Osteoblast (primary cell): ENCODE results near the gene TPPP. TPM values are rescaled to one million over a fixed set of nuclear protein-coding genes. Genes with fewer than 3 reads are reported as not detected.

ENCODE experiments used
- DNase-seq: peaks from one replicate; pipeline ENCODE4 v3.0.0; 2011; ENCODE audit warnings: low spot score, mixed read lengths; ENCODE audit not compliant: insufficient read length; ENCODE audit errors: missing footprints
- H2AFZ ChIP-seq: 2 replicates; pipeline ENCODE4 v1.6.0; 2011; ENCODE audit warnings: mild to moderate bottlenecking, low read length
- H3K27ac ChIP-seq: 2 replicates; pipeline ENCODE4 v1.5.1; 2011; ENCODE audit warnings: mild to moderate bottlenecking, low read depth, low read length, moderate library complexity
- H3K27me3 ChIP-seq: 2 replicates; pipeline ENCODE4 v1.6.0; 2012; ENCODE audit warnings: mild to moderate bottlenecking, control low read depth, inconsistent platforms, low read length, moderate library complexity; ENCODE audit not compliant: insufficient read depth
- H3K36me3 ChIP-seq: 2 replicates; pipeline ENCODE4 v1.5.1; 2011; ENCODE audit warnings: mild to moderate bottlenecking, low read length, control low read depth, moderate library complexity; ENCODE audit not compliant: insufficient read depth
- H3K4me1 ChIP-seq: 2 replicates; pipeline ENCODE4 v1.5.1; 2011; ENCODE audit warnings: mild to moderate bottlenecking, low read length, control low read depth, moderate library complexity; ENCODE audit not compliant: insufficient read depth
- H3K4me2 ChIP-seq: 2 replicates; pipeline ENCODE4 v1.6.0; 2011; ENCODE audit warnings: mild to moderate bottlenecking, low read length; ENCODE audit not compliant: insufficient read depth
- H3K4me3 ChIP-seq: fragments of 200-600 bp; sonication (generic); 3 replicates; pipeline ENCODE4 v1.5.1; 2012; ENCODE audit warnings: mild to moderate bottlenecking, low read length, inconsistent platforms; ENCODE audit not compliant: insufficient read depth
- H3K79me2 ChIP-seq: 2 replicates; pipeline ENCODE4 v1.6.0; 2012; ENCODE audit warnings: mild to moderate bottlenecking, low read length, control low read depth, inconsistent platforms; ENCODE audit not compliant: insufficient read depth
- H3K9me3 ChIP-seq: 2 replicates; pipeline ENCODE4 v1.5.1; 2011; ENCODE audit warnings: low read depth, low read length, control low read depth
- H4K20me1 ChIP-seq: 2 replicates; pipeline ENCODE4 v1.6.0; 2012; ENCODE audit warnings: mild to moderate bottlenecking, low read length, control low read depth; ENCODE audit not compliant: insufficient read depth
- total RNA-seq: library from RNA; depleted of rRNA; stranded (reverse); fragments of >200 nt; gene quantifications from 2 replicates; pipeline ENCODE4 v1.2.3, GENCODE V29; 2012
- TF ChIP-seq, protein P1 (sequence below): IDR thresholded peaks from 2 replicates; pipeline ENCODE4 v1.5.1; 2011; ENCODE audit warnings: mild to moderate bottlenecking, low read depth, low read length, moderate library complexity; ENCODE audit errors: extremely low read depth

TPPP gene
- total RNA-seq, 1 donor, result not detected

DNA sequence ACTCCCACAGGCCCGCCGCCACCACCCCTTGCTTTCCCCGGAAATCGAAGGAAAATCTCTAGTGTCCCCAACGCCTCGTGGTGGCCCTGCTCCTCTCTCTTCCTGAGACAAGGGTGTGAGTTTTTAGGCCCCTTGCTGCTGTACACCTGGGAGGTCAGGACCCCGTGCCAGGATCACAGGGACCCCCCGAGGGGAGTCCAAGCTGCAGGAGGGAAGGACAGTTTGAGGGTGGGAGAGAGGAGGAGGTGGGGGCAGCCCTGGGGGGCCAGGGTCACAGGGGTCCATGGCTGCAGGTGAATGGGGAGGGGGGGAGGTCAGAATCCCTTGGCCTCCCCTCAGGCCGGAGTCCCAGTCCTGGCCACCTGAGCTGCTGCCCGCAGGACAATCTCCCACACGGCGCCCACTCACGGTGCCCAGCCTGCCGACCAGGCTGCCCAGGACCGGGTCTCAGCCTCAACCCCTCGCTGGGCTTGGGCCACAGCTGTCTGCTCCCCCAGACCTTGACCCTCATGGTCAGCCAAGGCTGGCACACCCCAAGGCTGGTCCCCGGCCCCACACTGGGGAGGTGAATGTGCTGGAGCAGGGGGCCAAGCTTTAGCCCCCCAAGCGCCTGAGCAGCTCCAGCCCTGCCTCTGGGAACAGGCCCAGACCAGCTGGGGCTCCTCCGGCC lies 19.9 kb downstream of the TPPP start:
- Histone ChIP-seq H3K79me2 (no peaks in the 10 kb centered on the region), H3K27ac (peak overlapping the region; percentile 32), H4K20me1 (no peaks in the 10 kb centered on the region), H3K4me1 (peaks cover 11% of the 10 kb centered on the region), H3K4me3 (no peak overlapping the region), H3K9me3 (no peaks in the 10 kb centered on the region), H2AFZ (no peak overlapping the region), H3K36me3 (no peaks in the 10 kb centered on the region), H3K4me2 (peak overlapping the region; percentile 40), H3K27me3 (peaks cover 37% of the 10 kb centered on the region)
- DNase-seq, result peak; percentile 82
- TF ChIP-seq, protein P1, sequence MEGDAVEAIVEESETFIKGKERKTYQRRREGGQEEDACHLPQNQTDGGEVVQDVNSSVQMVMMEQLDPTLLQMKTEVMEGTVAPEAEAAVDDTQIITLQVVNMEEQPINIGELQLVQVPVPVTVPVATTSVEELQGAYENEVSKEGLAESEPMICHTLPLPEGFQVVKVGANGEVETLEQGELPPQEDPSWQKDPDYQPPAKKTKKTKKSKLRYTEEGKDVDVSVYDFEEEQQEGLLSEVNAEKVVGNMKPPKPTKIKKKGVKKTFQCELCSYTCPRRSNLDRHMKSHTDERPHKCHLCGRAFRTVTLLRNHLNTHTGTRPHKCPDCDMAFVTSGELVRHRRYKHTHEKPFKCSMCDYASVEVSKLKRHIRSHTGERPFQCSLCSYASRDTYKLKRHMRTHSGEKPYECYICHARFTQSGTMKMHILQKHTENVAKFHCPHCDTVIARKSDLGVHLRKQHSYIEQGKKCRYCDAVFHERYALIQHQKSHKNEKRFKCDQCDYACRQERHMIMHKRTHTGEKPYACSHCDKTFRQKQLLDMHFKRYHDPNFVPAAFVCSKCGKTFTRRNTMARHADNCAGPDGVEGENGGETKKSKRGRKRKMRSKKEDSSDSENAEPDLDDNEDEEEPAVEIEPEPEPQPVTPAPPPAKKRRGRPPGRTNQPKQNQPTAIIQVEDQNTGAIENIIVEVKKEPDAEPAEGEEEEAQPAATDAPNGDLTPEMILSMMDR, result no peak

DNA sequence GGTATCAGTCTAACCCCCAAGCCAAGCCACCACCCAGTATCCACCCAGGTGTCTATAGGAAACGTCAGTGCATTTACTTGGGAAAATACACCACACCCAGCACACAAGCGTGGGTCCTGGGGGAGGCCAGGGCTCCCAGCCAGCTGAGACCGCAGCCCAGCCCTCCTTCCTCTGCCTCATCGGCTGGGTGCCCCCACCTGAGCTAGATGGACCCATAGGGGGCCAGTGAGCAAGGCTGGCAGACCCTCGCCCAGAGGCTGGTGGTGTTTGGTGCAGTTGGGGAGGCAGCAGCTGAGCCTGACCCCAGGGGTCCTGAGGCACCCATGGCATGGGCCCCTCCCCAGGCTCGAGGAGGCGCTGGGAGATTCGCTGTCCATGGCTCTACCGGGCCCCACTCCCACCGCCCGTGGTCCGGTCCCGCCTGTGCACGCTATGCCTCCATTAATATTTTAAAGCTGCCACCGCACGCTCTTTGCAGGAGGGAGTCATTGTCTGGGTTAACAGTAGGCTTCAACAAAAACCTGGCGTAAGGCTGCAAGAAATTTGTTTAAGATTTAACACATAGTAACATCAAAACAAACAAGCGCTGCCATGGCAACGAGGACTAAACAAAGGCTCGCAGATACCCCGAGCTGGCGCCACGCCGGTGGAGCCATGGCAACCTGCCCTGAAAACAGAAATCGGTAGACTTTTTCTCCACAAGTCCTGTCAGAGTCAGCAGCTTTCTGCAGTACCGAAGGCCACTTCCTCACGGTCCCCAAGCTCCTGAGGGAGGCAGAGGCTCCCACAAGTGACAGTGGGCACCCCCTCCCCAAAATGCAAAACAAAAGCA lies 20.6 kb downstream of the TPPP start:
- Histone ChIP-seq H3K4me1 (peaks cover 11% of the 10 kb centered on the region), H3K4me2 (peak overlapping the region; percentile 40), H3K9me3 (no peaks in the 10 kb centered on the region), H4K20me1 (no peaks in the 10 kb centered on the region), H3K27me3 (peaks cover 37% of the 10 kb centered on the region), H3K4me3 (no peak overlapping the region), H3K27ac (peak overlapping the region; percentile 60), H2AFZ (no peak overlapping the region), H3K36me3 (no peaks in the 10 kb centered on the region), H3K79me2 (no peaks in the 10 kb centered on the region)
- DNase-seq, result peak; percentile 97
- TF ChIP-seq, protein P1, result no peak

DNA sequence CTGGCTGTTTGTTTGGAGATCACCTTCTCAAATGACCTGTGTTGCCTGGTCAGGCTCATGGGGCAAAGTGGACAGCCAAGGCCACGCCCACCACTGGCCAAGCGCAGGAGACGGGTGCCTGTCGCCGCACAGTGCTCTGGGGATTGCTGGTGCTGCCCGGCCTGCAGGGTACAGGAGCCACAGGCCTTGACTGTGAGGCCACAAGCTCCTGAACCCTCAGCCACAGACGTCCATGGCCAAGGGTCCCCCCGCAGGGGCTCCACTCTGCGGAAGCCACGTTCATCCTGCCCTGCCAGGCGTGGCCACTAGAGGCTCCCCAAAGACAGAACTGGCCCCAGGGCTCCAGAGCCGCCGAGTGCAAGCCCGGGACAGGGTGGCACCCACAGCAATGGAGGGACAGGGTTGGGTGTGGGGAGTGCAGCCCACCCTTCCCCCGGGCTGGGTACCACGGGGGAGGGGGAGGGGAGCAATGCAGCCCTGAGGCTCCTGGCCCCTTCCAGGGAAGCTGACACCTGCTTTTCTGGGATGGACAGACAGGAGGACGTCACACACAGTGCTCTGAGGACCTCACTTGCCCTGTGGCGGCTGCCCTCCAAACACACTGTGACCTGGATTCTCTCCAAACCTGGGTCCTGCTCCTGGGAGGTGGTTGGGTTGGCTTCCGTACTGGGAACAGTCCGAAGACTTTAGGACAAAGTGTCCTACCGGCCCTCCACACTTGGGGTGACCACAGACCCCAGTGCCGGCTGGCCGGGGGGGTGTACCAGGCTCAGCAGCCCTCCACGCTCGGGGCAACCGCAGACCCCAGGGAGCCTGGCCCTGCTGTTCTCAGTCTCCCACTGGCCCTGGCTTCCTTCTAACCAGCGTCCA lies 21.5 kb downstream of the TPPP start:
- Histone ChIP-seq H3K9me3 (no peaks in the 10 kb centered on the region), H3K27me3 (peaks cover 37% of the 10 kb centered on the region), H4K20me1 (no peaks in the 10 kb centered on the region), H2AFZ (peak overlapping the region; percentile 52), H3K4me2 (peak overlapping the region; percentile 78), H3K36me3 (no peaks in the 10 kb centered on the region), H3K79me2 (no peaks in the 10 kb centered on the region), H3K4me1 (peaks cover 11% of the 10 kb centered on the region), H3K27ac (peak overlapping the region; percentile 60), H3K4me3 (peak overlapping the region; percentile 62)
- TF ChIP-seq, protein P1, result peak; percentile 84
- DNase-seq, result peak; percentile 99
